Glutamatergic neuron (in vitro differentiated cells): Measurements from ENCODE around the gene IL19. TPM values are rescaled to one million over a fixed set of nuclear protein-coding genes. Genes with fewer than 3 reads are reported as not detected.
"Not testable (repeated sequence)": the region's sequence is repeated elsewhere in the genome, so short reads cannot be mapped to it uniquely, and the experiment has no call there.

Source experiments
- DNase-seq: peaks from one replicate; pipeline ENCODE4 v3.0.0; 2022
- H3K27ac Mint-ChIP-seq: one replicate; pipeline ENCODE4 v1.8.0; 2020; ENCODE audit warnings: mild to moderate bottlenecking, mixed read lengths, inconsistent platforms; ENCODE audit not compliant: unreplicated experiment
- H3K27me3 Mint-ChIP-seq: one replicate; pipeline ENCODE4 v1.8.0; 2020; ENCODE audit warnings: mild to moderate bottlenecking, moderate library complexity, mixed read lengths, inconsistent platforms; ENCODE audit not compliant: unreplicated experiment
- H3K36me3 Mint-ChIP-seq: one replicate; pipeline ENCODE4 v1.8.0; 2020; ENCODE audit warnings: mild to moderate bottlenecking, mixed read lengths, inconsistent platforms; ENCODE audit not compliant: unreplicated experiment
- H3K4me1 Mint-ChIP-seq: one replicate; pipeline ENCODE4 v1.8.0; 2020; ENCODE audit warnings: mild to moderate bottlenecking, low read depth, mixed read lengths, inconsistent platforms; ENCODE audit not compliant: unreplicated experiment
- H3K4me3 Mint-ChIP-seq: one replicate; pipeline ENCODE4 v1.8.0; 2020; ENCODE audit warnings: mild to moderate bottlenecking, mixed read lengths, inconsistent platforms; ENCODE audit not compliant: unreplicated experiment
- H3K9me3 Mint-ChIP-seq: one replicate; pipeline ENCODE4 v1.8.0; 2020; ENCODE audit warnings: mild to moderate bottlenecking, moderate library complexity, mixed read lengths, inconsistent platforms; ENCODE audit not compliant: unreplicated experiment
- CTCF ChIP-seq: fragments of 200-600 bp; sonication (generic); IDR thresholded peaks from one replicate; pipeline ENCODE4 v1.5.0; 2021; ENCODE audit not compliant: partially characterized antibody, unreplicated experiment
- total RNA-seq: library from RNA; stranded (reverse); fragmentation: NEBNext Ultra II Directional; extraction: Animal tissue kit (Norgen Biotek cat#: 25700); gene quantifications from one replicate; pipeline ENCODE4 v1.2.1, GENCODE V29; 2021; ENCODE audit not compliant: unreplicated experiment

Gene IL19
- total RNA-seq, 1 donor from 2014 or later = not detected

- TF ChIP-seq CTCF = no peak
- H3K4me3 Mint-ChIP-seq = no peak overlapping the region
- H3K27me3 Mint-ChIP-seq = peaks cover 1% of the 10 kb centered on the region
- H3K36me3 Mint-ChIP-seq = peaks cover 18% of the 10 kb centered on the region
- peaks cover 1% of the 10 kb centered on the region for H3K9me3 Mint-ChIP-seq
- no peak overlapping the region for H3K27ac Mint-ChIP-seq
- no peaks in the 10 kb centered on the region for H3K4me1 Mint-ChIP-seq
- no peak for DNase-seq
Observed at GRCh38 chr1:206847946-206848345, 77.4 kb downstream of the IL19 start.

GRCh38 chr1:206850401-206850800 lies 79.8 kb downstream of the IL19 start:
- Mint-ChIP-seq H3K27me3 (no peaks in the 10 kb centered on the region), H3K36me3 (peaks cover 23% of the 10 kb centered on the region), H3K27ac (no peak overlapping the region), H3K9me3 (peaks cover 1% of the 10 kb centered on the region), H3K4me3 (no peak overlapping the region), H3K4me1 (no peaks in the 10 kb centered on the region)
- TF ChIP-seq CTCF = no peak
- DNase-seq = no peak

- no peaks in the 10 kb centered on the region for H3K4me1 Mint-ChIP-seq
- H3K27me3 Mint-ChIP-seq = no peaks in the 10 kb centered on the region
- peaks cover 1% of the 10 kb centered on the region for H3K9me3 Mint-ChIP-seq
- H3K36me3 Mint-ChIP-seq = peaks cover 23% of the 10 kb centered on the region
- DNase-seq = no peak
- no peak overlapping the region for H3K4me3 Mint-ChIP-seq
- TF ChIP-seq CTCF = no peak
- H3K27ac Mint-ChIP-seq = no peak overlapping the region
Observed at GRCh38 chr1:206851341-206852010, 80.9 kb downstream of the IL19 start.

- DNase-seq, H3K4me3 Mint-ChIP-seq, H3K27ac Mint-ChIP-seq, H3K4me1 Mint-ChIP-seq, H3K9me3 Mint-ChIP-seq, H3K27me3 Mint-ChIP-seq: not testable (repeated sequence)
- peaks cover 23% of the 10 kb centered on the region for H3K36me3 Mint-ChIP-seq
Observed at GRCh38 chr1:206852662-206853061, 82.1 kb downstream of the IL19 start.

GRCh38 chr1:206853696-206854095 lies 83.1 kb downstream of the IL19 start:
- not testable (repeated sequence) for H3K9me3 Mint-ChIP-seq, H3K4me1 Mint-ChIP-seq, DNase-seq, H3K4me3 Mint-ChIP-seq, H3K27me3 Mint-ChIP-seq, H3K27ac Mint-ChIP-seq
- peaks cover 18% of the 10 kb centered on the region for H3K36me3 Mint-ChIP-seq

GRCh38 chr1:206854401-206855129 lies 84.0 kb downstream of the IL19 start:
- no peaks in the 10 kb centered on the region for H3K4me1 Mint-ChIP-seq
- DNase-seq = no peak
- TF ChIP-seq CTCF = no peak
- peaks cover 18% of the 10 kb centered on the region for H3K36me3 Mint-ChIP-seq
- H3K27me3 Mint-ChIP-seq = peaks cover under 1% of the 10 kb centered on the region
- no peak overlapping the region for H3K4me3 Mint-ChIP-seq
- H3K9me3 Mint-ChIP-seq = peaks cover 1% of the 10 kb centered on the region
- H3K27ac Mint-ChIP-seq = no peak overlapping the region
